Calu3 (cell line): Measurements from ENCODE around the gene FSIP1. TPM values are rescaled to one million over a fixed set of nuclear protein-coding genes. Genes with fewer than 3 reads are reported as not detected.

Source experiments
- Bru-seq: library from RNA; stranded (reverse); fragments of 400-500 nt; gene quantifications from one replicate; lab custom pipeline; 2021; lab: Mats Ljungman, UMichigan
- BruChase-seq, 2 experiments: library from RNA; stranded (reverse); fragments of 400-500 nt; gene quantifications; one replicate each; lab custom pipeline; 2021; lab: Mats Ljungman, UMichigan
- BruUV-seq: library from RNA; stranded (reverse); fragments of 400-500 nt; replicated peaks from 2 replicates; lab custom pipeline; 2021; lab: Mats Ljungman, UMichigan
- CTCF ChIA-PET: fragments of 300-600 bp; sonication (Branson Sonifier 250); formaldehyde crosslinking; loops from one replicate; lab custom pipeline; 2022; ENCODE audit warnings: antibody characterized with exemption; lab: Charles Lee
- DNase-seq: peaks from one replicate; pipeline ENCODE4 v3.0.0; 2022
- H3K27ac Mint-ChIP-seq: one replicate; pipeline ENCODE4 v1.8.0; 2022; ENCODE audit warnings: mixed read lengths; ENCODE audit not compliant: unreplicated experiment
- H3K27me3 Mint-ChIP-seq: one replicate; pipeline ENCODE4 v1.8.0; 2022; ENCODE audit warnings: mixed read lengths; ENCODE audit not compliant: unreplicated experiment
- H3K36me3 Mint-ChIP-seq: one replicate; pipeline ENCODE4 v1.8.0; 2022; ENCODE audit warnings: mild to moderate bottlenecking, moderate library complexity, mixed read lengths; ENCODE audit not compliant: insufficient read depth, unreplicated experiment
- H3K4me1 Mint-ChIP-seq: one replicate; pipeline ENCODE4 v1.8.0; 2022; ENCODE audit warnings: mild to moderate bottlenecking, low read depth, mixed read lengths; ENCODE audit not compliant: unreplicated experiment
- H3K4me3 Mint-ChIP-seq: one replicate; pipeline ENCODE4 v1.8.0; 2022; ENCODE audit warnings: mild to moderate bottlenecking, low read depth, moderate library complexity, mixed read lengths; ENCODE audit not compliant: unreplicated experiment
- H3K9me3 Mint-ChIP-seq: one replicate; pipeline ENCODE4 v1.8.0; 2022; ENCODE audit warnings: low read depth, mixed read lengths; ENCODE audit not compliant: unreplicated experiment
- intact Hi-C: fragments of 100-400 bp; cut with micrococcal nuclease; formaldehyde crosslinking; loops from one replicate; pipeline ENCODE4 v1.10.0; 2022; ENCODE audit not compliant: unreplicated experiment
- long read RNA-seq: library from polyadenylated mRNA; stranded (forward); transcript quantifications from one replicate; pipeline ENCODE4 v2.0.0, GENCODE V29; 2022
- total RNA-seq: library from RNA; stranded (reverse); gene quantifications from 2 replicates; pipeline ENCODE4 v1.2.3, GENCODE V29; 2022
- TF ChIP-seq, protein P1 (sequence below): fragments of 200-600 bp; IDR thresholded peaks from one replicate; pipeline ENCODE4 v1.8.0; 2022; ENCODE audit warnings: antibody characterized with exemption; ENCODE audit not compliant: unreplicated experiment

Gene FSIP1
- total RNA-seq = 0.27 and 0.28 TPM in 2 replicates
- percentile 23 among the genes with signal in this experiment for Bru-seq, nascent RNA
- BruChase-seq, experiment 1, labeled RNA remaining after a 6-hour chase = percentile 15 among the genes with signal in this experiment
- percentile 17 among the genes with signal in this experiment for BruChase-seq, experiment 2, labeled RNA remaining after a 2-hour chase
- long read RNA-seq, partial matches to known transcripts = 0 of 2 reads
- long read RNA-seq, other reads (novel, unspliced or antisense) = 2 of 2 reads

DNA sequence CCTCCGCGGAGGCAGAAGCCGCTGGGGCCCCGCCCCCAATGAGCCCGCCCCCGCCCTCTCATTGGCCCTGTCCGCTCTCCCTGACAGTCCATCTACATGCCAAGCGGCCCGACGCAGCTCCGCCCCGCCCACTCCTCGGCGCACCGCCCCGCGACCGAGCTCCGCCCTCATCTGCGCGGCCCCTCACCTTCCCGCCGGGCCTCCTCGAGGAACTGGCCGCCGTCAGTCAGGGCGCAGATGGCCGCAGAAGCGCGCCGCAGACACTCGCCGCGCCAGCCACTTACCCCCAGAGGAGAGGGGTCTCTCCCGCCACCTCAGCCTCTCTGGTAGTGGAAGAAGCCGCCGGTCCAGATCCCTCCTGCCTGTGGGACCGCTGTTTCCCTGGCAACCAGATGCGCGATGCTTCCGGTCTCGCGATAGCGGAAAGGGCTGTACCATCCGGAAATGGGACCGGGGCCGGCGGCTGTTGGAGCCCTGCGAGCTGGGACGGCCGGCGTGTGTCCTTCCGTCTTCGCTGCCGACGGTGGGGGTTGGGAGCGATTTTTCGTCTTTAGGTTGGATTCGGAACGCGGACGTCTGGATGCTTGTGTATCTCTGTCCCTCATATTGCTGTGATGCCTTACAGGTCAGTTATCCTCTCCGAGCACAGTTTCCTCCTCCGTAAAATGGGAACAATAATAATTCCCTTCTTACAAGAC lies at the start of gene FSIP1:
Gene FSIP1 (minus strand): TSS at position 401 of the 698 bp plus-strand sequence. CDS start 6,317 bp downstream, outside the sequence.
- peaks cover 16% of the 10 kb centered on the region for H3K36me3 Mint-ChIP-seq
- no peaks in the 10 kb centered on the region for H3K9me3 Mint-ChIP-seq
- BruUV-seq = no TSS peak
- H3K27ac Mint-ChIP-seq = peak within 1 kb of the TSS; percentile 24
- peak within 1 kb of the TSS; percentile 83 for H3K4me3 Mint-ChIP-seq
- H3K4me1 Mint-ChIP-seq = peaks cover 11% of the 10 kb centered on the region
- CTCF ChIA-PET = interaction anchor here (0.6 kb wide), 2 partner anchors 105 to 151 kb away, joined by 3 read pairs; no protein-coding TSS in a partner anchor
- no peaks in the 10 kb centered on the region for H3K27me3 Mint-ChIP-seq
- TF ChIP-seq, protein P1, sequence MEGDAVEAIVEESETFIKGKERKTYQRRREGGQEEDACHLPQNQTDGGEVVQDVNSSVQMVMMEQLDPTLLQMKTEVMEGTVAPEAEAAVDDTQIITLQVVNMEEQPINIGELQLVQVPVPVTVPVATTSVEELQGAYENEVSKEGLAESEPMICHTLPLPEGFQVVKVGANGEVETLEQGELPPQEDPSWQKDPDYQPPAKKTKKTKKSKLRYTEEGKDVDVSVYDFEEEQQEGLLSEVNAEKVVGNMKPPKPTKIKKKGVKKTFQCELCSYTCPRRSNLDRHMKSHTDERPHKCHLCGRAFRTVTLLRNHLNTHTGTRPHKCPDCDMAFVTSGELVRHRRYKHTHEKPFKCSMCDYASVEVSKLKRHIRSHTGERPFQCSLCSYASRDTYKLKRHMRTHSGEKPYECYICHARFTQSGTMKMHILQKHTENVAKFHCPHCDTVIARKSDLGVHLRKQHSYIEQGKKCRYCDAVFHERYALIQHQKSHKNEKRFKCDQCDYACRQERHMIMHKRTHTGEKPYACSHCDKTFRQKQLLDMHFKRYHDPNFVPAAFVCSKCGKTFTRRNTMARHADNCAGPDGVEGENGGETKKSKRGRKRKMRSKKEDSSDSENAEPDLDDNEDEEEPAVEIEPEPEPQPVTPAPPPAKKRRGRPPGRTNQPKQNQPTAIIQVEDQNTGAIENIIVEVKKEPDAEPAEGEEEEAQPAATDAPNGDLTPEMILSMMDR = no peak
- DNase-seq = peak; percentile 91
- intact Hi-C loops = loop anchor here (10.0 kb wide), 1 partner anchor 192 kb away; no protein-coding TSS in a partner anchor

GRCh38 chr15:39830166-39830565 lies 47.5 kb upstream of the FSIP1 start:
- intact Hi-C loops = no loop called here
- Mint-ChIP-seq H3K36me3 (peaks cover 5% of the 10 kb centered on the region), H3K9me3 (no peaks in the 10 kb centered on the region), H3K27me3 (no peaks in the 10 kb centered on the region), H3K4me1 (peaks cover 20% of the 10 kb centered on the region), H3K4me3 (no peak overlapping the region), H3K27ac (no peak overlapping the region)
- no peak for DNase-seq
- TF ChIP-seq, protein P1 = no peak
- CTCF ChIA-PET = interaction anchor here (0.6 to 1.2 kb wide), 2 partner anchors 57 to 73 kb away, joined by 3 to 5 read pairs; no protein-coding TSS in a partner anchor
- no TSS peak for BruUV-seq

DNA sequence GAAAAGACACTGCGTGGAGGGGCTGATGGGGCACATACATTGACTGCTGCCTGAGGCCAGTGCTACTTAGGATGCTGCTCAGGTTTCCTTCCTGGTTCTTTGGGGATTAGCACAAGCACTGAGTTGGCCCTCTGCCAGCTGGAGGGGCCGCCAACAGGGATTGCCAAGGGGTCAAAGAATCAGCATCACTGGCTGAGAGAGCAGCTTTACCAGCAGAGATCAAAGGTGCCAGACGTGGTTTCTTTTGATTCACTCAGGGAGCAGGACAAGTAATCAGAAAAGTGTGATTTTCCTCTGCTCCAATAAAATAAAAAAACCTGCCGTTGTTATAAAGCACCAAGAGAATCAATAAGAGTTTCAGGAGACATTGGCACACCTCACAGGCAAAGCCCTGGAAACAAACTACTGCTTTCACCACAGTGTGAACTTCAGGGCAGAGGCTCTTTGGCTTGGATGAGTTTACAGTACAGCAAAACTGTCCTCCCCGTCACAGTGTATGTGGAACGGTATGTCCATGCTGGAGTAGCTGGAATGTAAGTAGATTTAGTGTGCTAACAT lies 45.8 kb upstream of the FSIP1 start:
- intact Hi-C loops = no loop called here
- DNase-seq = peak; percentile 76
- Mint-ChIP-seq H3K9me3 (no peaks in the 10 kb centered on the region), H3K4me1 (peaks cover 20% of the 10 kb centered on the region), H3K27me3 (no peaks in the 10 kb centered on the region), H3K4me3 (no peak overlapping the region), H3K36me3 (peaks cover 5% of the 10 kb centered on the region), H3K27ac (no peak overlapping the region)
- TF ChIP-seq, protein P1 = no peak
- CTCF ChIA-PET = interaction anchor here (0.5 to 0.7 kb wide), 3 partner anchors 13 to 278 kb away, joined by 3 read pairs; no protein-coding TSS in a partner anchor
- BruUV-seq = no TSS peak

DNA sequence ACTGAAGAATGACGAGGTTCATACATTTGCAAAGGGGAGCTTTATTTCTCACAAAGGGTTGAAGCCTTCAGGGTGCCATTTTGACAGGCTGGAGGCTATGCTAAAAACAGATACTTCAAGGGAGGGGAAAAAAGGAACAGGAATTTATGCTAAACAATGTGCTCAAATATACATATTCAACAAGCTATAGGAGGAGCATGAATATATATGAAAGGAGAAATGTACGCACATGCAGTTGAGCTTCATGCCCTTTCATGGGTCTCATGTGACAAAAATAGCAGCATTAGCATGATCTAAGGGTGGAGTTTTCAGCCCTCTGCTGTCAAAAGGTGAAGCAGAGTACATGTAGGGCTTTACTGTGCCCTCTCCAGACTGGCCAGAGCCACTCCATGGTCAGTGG lies 44.3 kb upstream of the FSIP1 start:
- H3K27me3 Mint-ChIP-seq = no peaks in the 10 kb centered on the region
- no peak overlapping the region for H3K4me3 Mint-ChIP-seq
- TF ChIP-seq, protein P1 = no peak
- H3K36me3 Mint-ChIP-seq = peaks cover 5% of the 10 kb centered on the region
- CTCF ChIA-PET = no interaction called here
- no peak overlapping the region for H3K27ac Mint-ChIP-seq
- no peak for DNase-seq
- intact Hi-C loops = no loop called here
- BruUV-seq = no TSS peak
- H3K9me3 Mint-ChIP-seq = no peaks in the 10 kb centered on the region
- peaks cover 20% of the 10 kb centered on the region for H3K4me1 Mint-ChIP-seq
